HG03460 (cell line): ENCODE measurements around the gene PIGH.

Experiments
- ATAC-seq: cut with Tn5 transposase; IDR thresholded peaks from one replicate; pipeline ENCODE4 v1.9.1; 2021; ENCODE audit not compliant: unreplicated experiment

The PIGH gene

DNA sequence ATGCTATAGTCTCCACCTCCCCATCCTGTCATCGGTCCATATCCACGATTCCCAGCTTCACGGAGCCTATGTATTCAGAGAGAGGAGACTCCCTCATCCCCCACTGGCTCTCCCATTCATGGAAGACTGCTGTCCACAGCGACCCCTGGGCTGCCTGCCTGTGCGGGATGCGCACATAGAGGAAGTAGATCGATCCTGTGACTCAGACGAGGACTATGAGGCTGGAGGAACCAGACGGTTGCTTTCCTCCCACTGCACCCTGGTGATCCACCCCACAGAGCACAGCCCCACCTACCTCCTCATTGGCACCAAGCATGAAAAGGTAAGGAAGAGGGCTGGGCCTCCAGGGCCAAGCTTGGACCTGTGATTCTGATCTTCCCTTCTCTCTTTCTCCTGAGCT, 24.4 kb downstream of the PIGH start:
- ATAC-seq: no peak

DNA sequence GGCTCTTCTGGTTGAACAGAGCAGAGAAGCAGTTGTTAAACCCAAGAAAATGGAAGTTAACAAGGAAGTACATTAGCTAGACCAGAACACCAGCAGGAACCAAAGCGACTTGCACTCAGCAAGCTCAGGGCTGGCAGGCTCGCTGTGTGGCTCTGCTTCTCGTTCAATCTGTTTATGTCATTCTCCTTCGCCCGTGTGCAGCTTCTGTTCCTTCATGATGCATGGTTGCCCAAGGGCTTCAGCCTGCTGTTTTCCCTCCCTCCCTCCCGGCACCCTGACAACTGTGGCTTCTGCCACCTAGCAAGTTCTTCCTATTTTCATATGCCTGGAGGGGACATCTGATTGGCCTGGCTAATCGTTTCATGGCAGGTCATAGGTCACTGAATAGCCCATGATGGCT, 25.3 kb downstream of the PIGH start:
- ATAC-seq: no peak

DNA sequence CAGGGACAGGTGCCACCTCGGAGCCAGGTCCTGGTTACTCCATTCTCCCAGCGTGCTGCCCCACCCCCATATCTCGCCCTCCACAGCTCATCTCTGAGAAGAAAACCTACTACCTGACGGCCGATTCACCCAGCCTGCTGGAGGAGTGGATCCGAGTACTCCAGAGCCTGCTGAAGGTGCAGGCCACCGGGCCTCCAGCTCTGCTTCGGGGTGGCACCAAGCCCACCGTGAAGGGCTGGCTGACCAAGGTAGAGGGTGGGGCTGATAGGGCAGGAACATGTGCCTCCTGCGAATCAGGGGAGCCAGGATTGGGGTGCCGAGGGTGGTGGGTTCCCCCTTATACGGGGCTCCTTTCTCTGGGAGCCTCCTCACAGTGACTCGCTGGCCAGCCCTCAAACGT, 25.9 kb downstream of the PIGH start:
- ATAC-seq: no peak

- no peak for ATAC-seq
Measured at GRCh38 chr14:67573228-67574010, 26.6 kb downstream of the PIGH start.

DNA sequence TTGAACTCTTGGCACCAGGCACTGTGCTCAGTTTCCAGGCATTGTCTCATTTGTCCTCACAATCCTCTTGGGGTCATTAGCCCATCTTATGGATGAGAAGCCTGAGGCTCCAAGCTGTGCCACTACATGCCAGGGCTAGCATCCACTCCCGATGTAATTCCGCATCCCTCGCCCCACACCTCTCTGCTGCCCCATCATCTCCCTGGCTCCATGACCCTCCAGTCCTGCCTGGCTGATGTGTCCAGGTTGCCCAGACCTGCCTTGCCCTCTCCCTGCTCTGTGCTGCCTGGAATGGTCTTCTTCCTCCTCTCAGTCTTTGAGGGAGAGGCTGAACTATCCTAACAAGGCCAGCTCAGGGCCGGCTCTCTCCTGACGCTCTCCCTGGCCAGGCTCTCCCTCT, 27.5 kb downstream of the PIGH start:
- ATAC-seq: no peak

GRCh38 chr14:67571991-67572323, 28.1 kb downstream of the PIGH start:
- ATAC-seq: no peak

- ATAC-seq: no peak
Measured at GRCh38 chr14:67571275-67571990, 28.6 kb downstream of the PIGH start.

DNA sequence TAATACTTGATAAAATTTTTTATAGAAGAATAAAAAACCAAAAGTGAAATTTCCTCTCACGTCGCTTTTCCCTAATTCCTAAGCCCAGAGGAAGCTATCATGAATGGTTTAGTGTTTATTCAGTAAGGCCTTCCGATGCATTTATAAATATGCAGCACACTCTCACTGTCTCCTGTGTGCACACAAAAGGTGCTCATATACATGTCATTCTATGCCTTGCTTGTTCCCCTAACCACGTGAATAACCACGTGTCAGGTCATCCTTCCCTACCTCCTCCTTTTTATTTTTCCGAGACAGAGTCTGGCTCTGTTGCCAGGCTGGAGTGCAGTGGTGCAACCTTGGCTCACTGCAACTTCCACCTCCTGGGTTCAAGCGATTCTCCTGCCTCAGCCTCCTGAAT, 29.6 kb downstream of the PIGH start:
- no peak for ATAC-seq

- ATAC-seq: no peak
Measured at GRCh38 chr14:67569651-67570290, 30.3 kb downstream of the PIGH start.

DNA sequence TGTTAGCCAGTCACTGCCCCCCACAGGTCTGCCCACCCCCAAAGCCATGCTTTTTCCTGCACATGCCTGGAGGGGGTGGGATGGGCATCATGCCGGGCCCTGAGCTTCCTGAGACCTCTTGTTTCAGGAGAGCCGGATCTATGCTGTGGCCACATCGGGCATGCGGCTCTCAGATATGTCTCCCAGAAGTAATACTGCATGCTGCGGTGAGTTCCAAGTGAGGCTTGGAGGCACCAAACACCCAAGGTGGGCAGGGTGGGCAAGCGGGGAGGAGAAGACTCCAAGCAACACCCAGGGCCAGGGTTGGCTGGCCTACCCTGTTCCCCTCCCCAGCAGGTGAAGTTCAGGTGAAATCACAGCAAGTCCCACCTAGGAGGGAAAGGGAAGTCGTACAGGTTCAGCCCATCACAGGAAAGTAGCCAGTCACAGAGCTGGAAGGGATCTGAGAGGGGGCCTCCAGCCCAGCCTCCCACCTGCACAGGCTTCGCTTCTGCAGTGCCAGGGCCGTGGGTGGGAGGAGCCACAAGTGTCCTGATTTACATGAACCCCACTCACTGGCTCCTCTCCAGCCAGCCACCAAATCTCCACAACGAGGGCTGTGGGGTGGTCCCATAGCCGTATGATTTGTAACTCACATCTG, 30.9 kb downstream of the PIGH start:
- ATAC-seq: no peak

DNA sequence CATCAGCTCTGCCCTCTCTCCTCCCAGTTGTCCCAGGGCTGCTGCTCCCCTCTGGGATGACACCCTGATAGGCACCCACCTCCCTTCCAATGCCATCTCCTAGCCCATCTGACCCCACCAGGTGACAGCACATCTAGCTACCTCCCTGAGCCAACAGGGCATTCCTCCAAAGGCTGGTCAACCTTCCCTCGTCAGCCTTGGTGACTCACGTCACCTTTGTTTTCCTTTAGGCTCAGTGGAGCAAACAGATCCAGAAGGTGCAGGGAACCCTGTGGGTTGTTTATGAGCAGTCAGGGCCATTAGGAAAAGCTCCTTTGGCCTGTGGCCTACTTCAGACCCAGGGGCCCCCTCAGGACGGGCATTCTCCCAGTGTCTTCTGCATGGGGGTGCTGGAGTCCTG, 32.4 kb downstream of the PIGH start:
- ATAC-seq: no peak

DNA sequence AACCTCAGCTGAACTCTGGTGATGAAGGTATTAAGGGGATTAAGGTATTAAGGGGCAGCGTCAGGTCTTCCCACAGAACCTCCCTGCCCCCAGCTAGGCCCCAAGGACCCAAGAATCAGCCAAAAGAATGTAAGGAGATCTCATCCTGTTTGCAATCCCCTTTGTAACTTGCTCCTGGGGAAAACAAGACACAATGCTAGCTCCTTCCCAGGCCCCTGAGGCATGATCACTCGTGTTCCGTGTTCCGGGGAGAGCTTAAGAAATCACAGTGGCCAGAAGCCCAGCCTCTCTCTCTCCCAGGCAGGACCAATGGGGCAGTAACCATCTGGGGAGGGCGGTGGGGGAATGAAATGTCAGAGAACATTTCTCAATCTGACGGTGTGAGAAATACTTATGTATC, 33.2 kb downstream of the PIGH start:
- no peak for ATAC-seq

DNA sequence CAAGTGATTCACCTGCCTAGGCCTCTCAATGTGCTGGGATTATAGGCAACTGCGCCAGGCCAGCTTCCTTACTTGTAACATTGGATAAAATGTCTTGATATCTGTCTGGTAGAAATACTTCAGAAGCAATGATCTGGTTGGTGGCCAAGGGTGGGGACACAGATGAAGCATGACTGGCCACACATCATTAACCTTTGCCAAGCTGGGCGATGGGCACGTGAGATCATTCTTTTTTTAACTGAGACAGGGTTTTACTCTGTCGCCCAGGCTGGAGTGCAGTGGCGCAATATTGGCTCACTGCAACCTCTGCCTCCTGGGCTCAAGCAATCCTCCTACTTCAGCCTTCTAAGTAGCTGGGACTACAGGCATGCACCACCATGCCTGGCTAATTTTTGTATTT, 35.8 kb downstream of the PIGH start:
- ATAC-seq: no peak

GRCh38 chr14:67562776-67563150, 37.3 kb downstream of the PIGH start:
- no peak for ATAC-seq

GRCh38 chr14:67562025-67562775, 37.9 kb downstream of the PIGH start:
- ATAC-seq: no peak

- ATAC-seq: no peak
Measured at GRCh38 chr14:67559639-67560038, 40.4 kb downstream of the PIGH start.

DNA sequence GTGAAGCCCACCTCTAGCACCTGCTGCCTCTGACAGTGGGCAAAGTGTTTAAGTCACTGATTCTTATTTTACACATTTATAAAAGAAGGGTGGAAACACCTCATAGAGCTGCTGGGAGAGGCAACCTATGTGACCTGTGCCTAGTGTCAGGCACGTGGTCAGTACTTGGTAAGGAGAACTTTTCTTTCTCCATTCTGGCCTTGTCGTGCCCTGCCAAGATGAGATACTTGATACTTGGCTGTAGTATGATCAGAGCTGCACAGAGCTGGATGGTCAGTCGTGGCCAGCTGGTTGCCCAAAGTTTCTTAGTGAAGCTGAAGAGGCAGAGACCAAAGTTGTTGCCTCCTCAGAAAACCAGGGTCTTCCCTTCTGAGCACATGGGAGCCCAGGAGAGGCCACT, 42.4 kb downstream of the PIGH start:
- no peak for ATAC-seq

DNA sequence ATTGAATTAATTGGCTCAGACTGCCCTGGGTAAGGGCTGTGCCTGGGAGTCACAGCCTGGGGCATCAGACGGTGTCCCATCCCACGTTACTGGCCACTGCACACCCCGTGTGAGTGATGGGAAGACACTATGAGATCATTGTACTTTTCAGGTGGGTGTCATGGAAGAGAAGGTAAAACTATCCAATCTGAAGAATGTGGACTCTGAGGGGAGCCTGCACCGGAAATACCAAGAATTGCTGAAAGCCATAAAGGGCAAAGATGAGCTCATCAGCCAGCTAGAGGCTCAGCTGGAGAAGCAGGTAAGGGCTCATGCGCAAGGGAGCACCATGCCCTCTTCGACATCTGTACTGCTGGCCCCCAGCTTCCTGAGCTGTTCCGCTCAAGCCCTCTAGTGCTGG, 43.0 kb downstream of the PIGH start:
- ATAC-seq: no peak

- ATAC-seq: no peak
Measured at GRCh38 chr14:67556671-67557070, 43.4 kb downstream of the PIGH start.

GRCh38 chr14:67555518-67556090, 44.5 kb downstream of the PIGH start:
- no peak for ATAC-seq

GRCh38 chr14:67554341-67554740, 45.7 kb downstream of the PIGH start:
- no peak for ATAC-seq
